Sigmoid colon (tissue), 7 donors: ENCODE results near the gene ACOX2. TPM values are rescaled to one million over a fixed set of nuclear protein-coding genes. Genes with fewer than 3 reads are reported as not detected.

ENCODE experiments used
- DNase-seq: peaks from one replicate; pipeline ENCODE4 v3.0.0-alpha.2; 2019
- H3K27ac ChIP-seq, 4 donors: fragments of 200-600 bp; sonication (generic); one replicate each; pipeline ENCODE4 v1.5.1; 2016 to 2019; ENCODE audit warnings: mild to moderate bottlenecking in 1 of 4
- H3K27me3 ChIP-seq, 3 donors: fragments of 200-600 bp; sonication (generic); one replicate each; pipeline ENCODE4 v1.5.1; 2019; ENCODE audit warnings: mild to moderate bottlenecking in 1 of 3
- H3K36me3 ChIP-seq, 4 donors: fragments of 200-600 bp; sonication (generic); one replicate each; pipeline ENCODE4 v1.5.1; 2016 to 2019
- H3K4me1 ChIP-seq, 4 donors: fragments of 200-600 bp; sonication (generic); one replicate each; pipeline ENCODE4 v1.5.1; 2017 to 2019
- H3K4me3 ChIP-seq, 4 donors: fragments of 200-600 bp; sonication (generic); one replicate each; pipeline ENCODE4 v1.5.1; 2017 to 2019; ENCODE audit warnings: mild to moderate bottlenecking in 2 of 4, moderate library complexity in 1 of 4
- H3K9me3 ChIP-seq, 4 donors: fragments of 200-600 bp in 3 of 4; sonication (generic) in 3 of 4; one replicate each; pipeline versions ENCODE4 v1.5.1 to v1.6.1; 2013 to 2019
- CTCF ChIP-seq, 4 experiments: fragments of 450-650 bp in 3 of 4; fragments of 200-600 bp in 1 of 4; IDR thresholded peaks; one replicate each; pipeline ENCODE4 v1.5.1; 2016 to 2019; ENCODE audit warnings: antibody characterized with exemption in 4 of 4, mild to moderate bottlenecking in 3 of 4, moderate library complexity in 2 of 4
- EP300 ChIP-seq, 4 donors: sonication (generic); formaldehyde crosslinking; IDR thresholded peaks; one replicate each; pipeline ENCODE4 v1.6.1; 2017; ENCODE audit warnings: antibody characterized with exemption in 4 of 4
- POLR2A ChIP-seq, 2 donors: fragments of 450-650 bp; IDR thresholded peaks; one replicate each; pipeline ENCODE4 v1.6.1; 2016; ENCODE audit warnings: antibody characterized with exemption in 2 of 2, mild to moderate bottlenecking in 2 of 2, moderate library complexity in 2 of 2
- POLR2AphosphoS5 ChIP-seq, 4 donors: sonication (generic); formaldehyde crosslinking; IDR thresholded peaks; one replicate each; pipeline ENCODE4 v1.6.1; 2017; ENCODE audit warnings: antibody characterized with exemption in 4 of 4
- WGBS, 2 donors: extraction: QIAGEN DNeasy Blood & Tissue Kit; methylation state at CpG; one replicate each; pipeline ENCODE4 v1.1.7; 2013; 5-methylcytosine and 5-hydroxymethylcytosine counted together
- intact Hi-C: fragments of 100-400 bp; cut with DNase I; formaldehyde crosslinking; loops from one replicate; pipeline ENCODE4 v1.15.1; 2023
- polyA plus RNA-seq, 3 donors: library from polyadenylated mRNA; stranded (reverse); fragments of 200-250 nt; gene quantifications; one replicate each; pipeline ENCODE4 v1.2.3, GENCODE V29; 2013
- total RNA-seq, 4 donors: library from RNA; depleted of rRNA; stranded (reverse); fragments of >200 nt; gene quantifications; one replicate each; pipeline ENCODE4 v1.1.0, GENCODE V29; 2016
- donor health status: healthy with polysubstance abuse.
- donor health status: Bipolar disorder and iron deficiency.
- donor health status: healthy.

ACOX2 gene
- total and polyA plus RNA-seq, 7 donors, result 6.9 to 35.8 (median 26.0) TPM

GRCh38 chr3:58560771-58561311 lies 23.9 kb upstream of the ACOX2 start:
- WGBS, 2 donors, result 86 to 89% methylated on average over 12 of the region's 12 CpGs
- no peak overlapping the region for H3K27ac ChIP-seq
- no peaks in the 10 kb centered on the region for H3K27me3 ChIP-seq
- H3K9me3 ChIP-seq, result no peaks in the 10 kb centered on the region
- TF ChIP-seq EP300 (IDR thresholded peaks at IDR 0.05) (no peak), POLR2A (IDR thresholded peaks at IDR 0.05) (no peak), POLR2AphosphoS5 (IDR thresholded peaks at IDR 0.05) (no peak), CTCF (IDR thresholded peaks at IDR 0.05) (no peak)
- peaks cover 0 to 13% (median 4%) of the 10 kb centered on the region in 4 donors for H3K4me1 ChIP-seq
- no peak overlapping the region for H3K4me3 ChIP-seq
- DNase-seq, result no peak
- intact Hi-C loops, result no loop called here
- H3K36me3 ChIP-seq, result no peaks in the 10 kb centered on the region

GRCh38 chr3:58559586-58559985 lies 22.6 kb upstream of the ACOX2 start:
- Histone ChIP-seq H3K27me3 (no peaks in the 10 kb centered on the region), H3K27ac (no peak overlapping the region), H3K4me1 (peaks cover 0 to 13% (median 1%) of the 10 kb centered on the region in 4 donors), H3K9me3 (no peaks in the 10 kb centered on the region), H3K36me3 (no peaks in the 10 kb centered on the region), H3K4me3 (no peak overlapping the region)
- no peak for TF ChIP-seq CTCF (IDR thresholded peaks at IDR 0.05)
- no peak for TF ChIP-seq POLR2A (IDR thresholded peaks at IDR 0.05)
- TF ChIP-seq EP300 (IDR thresholded peaks at IDR 0.05), result no peak
- no peak for TF ChIP-seq POLR2AphosphoS5 (IDR thresholded peaks at IDR 0.05)
- intact Hi-C loops, result no loop called here
- WGBS, 2 donors, result 93 to 95% methylated on average over 5 of the region's 5 CpGs
- no peak for DNase-seq

GRCh38 chr3:58557491-58557890 lies 20.5 kb upstream of the ACOX2 start:
- intact Hi-C loops, result no loop called here
- Histone ChIP-seq H3K36me3 (no peaks in the 10 kb centered on the region), H3K27ac (no peak overlapping the region), H3K4me1 (peaks cover 0 to 13% (median 0%) of the 10 kb centered on the region in 4 donors), H3K4me3 (no peak overlapping the region), H3K9me3 (no peaks in the 10 kb centered on the region), H3K27me3 (no peaks in the 10 kb centered on the region)
- WGBS, 2 donors, result 57 to 90% methylated on average over 6 of the region's 6 CpGs
- TF ChIP-seq POLR2AphosphoS5 (IDR thresholded peaks at IDR 0.05) (peak in 1 of 4 donors; percentile 15), POLR2A (IDR thresholded peaks at IDR 0.05) (no peak)
- no peak for DNase-seq

- no peaks in the 10 kb centered on the region for H3K27me3 ChIP-seq
- 61 to 67% methylated on average over 6 of the region's 6 CpGs for whole genome bisulfite sequencing, 2 donors
- H3K4me3 ChIP-seq, result no peak overlapping the region
- TF ChIP-seq CTCF (IDR thresholded peaks at IDR 0.05) (no peak), POLR2A (IDR thresholded peaks at IDR 0.05) (no peak), POLR2AphosphoS5 (IDR thresholded peaks at IDR 0.05) (no peak), EP300 (IDR thresholded peaks at IDR 0.05) (no peak)
- H3K4me1 ChIP-seq, result peaks cover 0 to 13% (median 0%) of the 10 kb centered on the region in 4 donors
- no peaks in the 10 kb centered on the region for H3K36me3 ChIP-seq
- H3K27ac ChIP-seq, result peak overlapping the region in 1 of 4 donors; percentile 4
- intact Hi-C loops, result no loop called here
- peaks cover 0 to 4% (median 0%) of the 10 kb centered on the region in 4 donors for H3K9me3 ChIP-seq
- no peak for DNase-seq
Measured at GRCh38 chr3:58556761-58557221, 19.8 kb upstream of the ACOX2 start.

- 91% methylated on average over 5 of the region's 5 CpGs for WGBS, 2 donors
- H3K4me1 ChIP-seq, result peaks cover 0 to 13% (median 0%) of the 10 kb centered on the region in 4 donors
- no peaks in the 10 kb centered on the region for H3K36me3 ChIP-seq
- peaks cover 0 to 9% (median 0%) of the 10 kb centered on the region in 4 donors for H3K9me3 ChIP-seq
- intact Hi-C loops, result no loop called here
- no peaks in the 10 kb centered on the region for H3K27me3 ChIP-seq
- no peak overlapping the region for H3K27ac ChIP-seq
- TF ChIP-seq POLR2AphosphoS5 (IDR thresholded peaks at IDR 0.05) (no peak), POLR2A (IDR thresholded peaks at IDR 0.05) (no peak), CTCF (IDR thresholded peaks at IDR 0.05) (no peak), EP300 (IDR thresholded peaks at IDR 0.05) (no peak)
- H3K4me3 ChIP-seq, result no peak overlapping the region
- no peak for DNase-seq
Measured at GRCh38 chr3:58556001-58556400, 19.0 kb upstream of the ACOX2 start.
